Heart left ventricle (tissue), 16 donors: Measurements from ENCODE around the gene IL1B. TPM values are rescaled to one million over a fixed set of nuclear protein-coding genes. Genes with fewer than 3 reads are reported as not detected.

ENCODE experiments used
- ATAC-seq, 4 donors: fragments of 200-7000 bp; cut with Tn5 transposase; one replicate each; pipeline ENCODE4 v1.9.1; 2020 to 2022; ENCODE audit warnings: moderate library complexity in 4 of 4, mild to moderate bottlenecking in 3 of 4, moderate number of reproducible peaks in 1 of 4
- DNase-seq, 5 donors: peaks; one replicate each; pipeline ENCODE4 v3.0.0-alpha.2; 2020
- H3K27ac ChIP-seq, 12 donors: fragments of 200-600 bp; sonication (generic) in 4 of 12; one replicate each; pipeline versions ENCODE4 v1.5.0 to v1.8.0; 2016 to 2022; ENCODE audit warnings: mild to moderate bottlenecking in 2 of 12
- H3K27me3 ChIP-seq, 9 donors: fragments of 200-600 bp; sonication (generic) in 2 of 9; one replicate each; pipeline versions ENCODE4 v1.5.1 to v1.8.0; 2016 to 2022; ENCODE audit warnings: mild to moderate bottlenecking in 3 of 9
- H3K36me3 ChIP-seq, 9 donors: fragments of 200-600 bp; sonication (generic) in 2 of 9; one replicate each; pipeline versions ENCODE4 v1.5.0 to v1.8.0; 2018 to 2022; ENCODE audit warnings: mild to moderate bottlenecking in 2 of 9
- H3K4me1 ChIP-seq, 12 donors: fragments of 200-600 bp; sonication (generic) in 4 of 12; one replicate each; pipeline versions ENCODE4 v1.5.0 to v1.8.0; 2016 to 2022; ENCODE audit warnings: mild to moderate bottlenecking in 3 of 12
- H3K4me3 ChIP-seq, 12 donors: fragments of 200-600 bp; sonication (generic) in 4 of 12; one replicate each; pipeline versions ENCODE4 v1.5.0 to v1.8.0; 2017 to 2022; ENCODE audit warnings: mild to moderate bottlenecking in 9 of 12, moderate library complexity in 4 of 12
- H3K9me3 ChIP-seq, 12 donors: fragments of 200-600 bp; sonication (generic) in 4 of 12; one replicate each; pipeline versions ENCODE4 v1.5.0 to v1.8.0; 2016 to 2022; ENCODE audit warnings: mild to moderate bottlenecking in 1 of 12
- CTCF ChIP-seq, 12 donors: fragments of 200-600 bp; sonication (generic) in 4 of 12; IDR thresholded peaks; one replicate each; pipeline versions ENCODE4 v1.5.0 to v1.8.0; 2018 to 2022; ENCODE audit warnings: antibody characterized with exemption in 12 of 12, mild to moderate bottlenecking in 5 of 12
- POLR2A ChIP-seq, 2 donors: fragments of 450-650 bp; IDR thresholded peaks; one replicate each; pipeline ENCODE4 v1.6.1; 2017; ENCODE audit warnings: antibody characterized with exemption in 2 of 2, mild to moderate bottlenecking in 2 of 2, moderate library complexity in 2 of 2
- WGBS, 4 donors: extraction: QIAGEN DNeasy Blood & Tissue Kit in 2 of 4; methylation state at CpG; one replicate each; pipeline versions ENCODE4 v1.1.5 to v1.1.7; 2013 to 2018; 5-methylcytosine and 5-hydroxymethylcytosine counted together
- intact Hi-C, 10 donors: fragments of 100-400 bp; cut with DNase I; formaldehyde crosslinking; loops; one replicate each; pipeline versions ENCODE4 v1.11.1 to v1.14.2; 2022
- polyA plus RNA-seq, 2 donors: library from polyadenylated mRNA; stranded (reverse); fragments of 200-250 nt; gene quantifications; one replicate each; pipeline ENCODE4 v1.2.3, GENCODE V29; 2013
- total RNA-seq, 9 donors: library from RNA; depleted of rRNA in 2 of 9; stranded (reverse); fragments of >200 nt in 2 of 9; fragmentation: NEBNext Ultra II Directional in 3 of 9; extraction: Animal tissue kit (Norgen Biotek cat#: 25700) in 3 of 9; gene quantifications; one replicate each; pipeline versions ENCODE4 v1.1.0 to v1.2.4, GENCODE V29; 2016 to 2023
- donor health status: ischemic (EF 13 %, LVEDD 7.1; RV severe dilation, severe dysfunction).
- donor health status: healthy with polysubstance abuse.
- donor health status: DM: no; HTN: yes; CAD: no.
- donor health status: DM: no; HTN: no; CAD: no.
- donor health status: ischemic (EF 25% LVEDD 6.9; RV normal size, moderate dysfunction).
- donor health status: ischemic (EF 25% LVEDD 5.7; RV mildly dilated, moderate dysfunction).
- donor health status: healthy.
- donor health status: DM: yes; HTN: yes; CAD: no.
- donor health status: ischemic (EF 35%, LVEDD 5.7; RV mildly dilated, moderate dysfunction).
- donor health status: nonischemic (EF 11% LVEDD 7.7; RV severe dilation, severe dysfunction).
- donor health status: DM: yes; HTN: yes; CAD: no.
- donor health status: PGD.
- donor health status: ischemic (EF 29% LVEDD 5.4; RV normal size, mild dysfunction).
- donor health status: nonischemic (EF 23%, LVEDD 6.1; RV moderate dilation, normal function).

IL1B gene
- total and polyA plus RNA-seq, 11 donors = 0.27 to 12.3 (median 1.1) TPM; not detected in 4

- Histone ChIP-seq H3K9me3 (no peaks in the 10 kb centered on the region), H3K27ac (no peak overlapping the region), H3K4me3 (no peak overlapping the region), H3K27me3 (peaks cover 0 to 11% (median 0%) of the 10 kb centered on the region in 9 donors), H3K36me3 (no peaks in the 10 kb centered on the region), H3K4me1 (peaks cover 0 to 28% (median 0%) of the 10 kb centered on the region in 12 donors)
- 87 to 94% (median 91%) methylated on average over 5 of the region's 5 CpGs for WGBS, 4 donors
- DNase-seq = no peak
- no peak for ATAC-seq
- intact Hi-C loops = loop anchor here in 6 of 10 donors (5.0 to 10.0 kb wide), 3 partner anchors 125 to 133 kb away; no protein-coding TSS in a partner anchor
- TF ChIP-seq POLR2A (IDR thresholded peaks at IDR 0.05) = no peak
- TF ChIP-seq CTCF (IDR thresholded peaks at IDR 0.05) = no peak
Measured at GRCh38 chr2:112880091-112880531, 43.5 kb upstream of the IL1B start.

GRCh38 chr2:112879491-112880041 lies 43.0 kb upstream of the IL1B start:
- Histone ChIP-seq H3K4me1 (peaks cover 0 to 22% (median 0%) of the 10 kb centered on the region in 12 donors), H3K27ac (no peak overlapping the region), H3K4me3 (no peak overlapping the region), H3K27me3 (peaks cover 0 to 11% (median 0%) of the 10 kb centered on the region in 9 donors), H3K36me3 (no peaks in the 10 kb centered on the region), H3K9me3 (no peaks in the 10 kb centered on the region)
- TF ChIP-seq CTCF (IDR thresholded peaks at IDR 0.05) (no peak), POLR2A (IDR thresholded peaks at IDR 0.05) (no peak)
- intact Hi-C loops = loop anchor here in 6 of 10 donors (5.0 to 10.0 kb wide), 3 partner anchors 125 to 132 kb away; no protein-coding TSS in a partner anchor
- no peak for ATAC-seq
- DNase-seq = no peak
- WGBS, 4 donors = 84 to 94% (median 91%) methylated on average over 6 of the region's 6 CpGs

GRCh38 chr2:112877423-112877822 lies 40.8 kb upstream of the IL1B start:
- Histone ChIP-seq H3K9me3 (no peaks in the 10 kb centered on the region), H3K36me3 (no peaks in the 10 kb centered on the region), H3K27me3 (peaks cover 0 to 11% (median 0%) of the 10 kb centered on the region in 9 donors), H3K27ac (no peak overlapping the region), H3K4me3 (no peak overlapping the region), H3K4me1 (peaks cover 0 to 22% (median 0%) of the 10 kb centered on the region in 12 donors)
- TF ChIP-seq CTCF (IDR thresholded peaks at IDR 0.05) (no peak), POLR2A (IDR thresholded peaks at IDR 0.05) (no peak)
- 88 to 97% (median 94%) methylated on average over 6 of the region's 6 CpGs for WGBS, 4 donors
- intact Hi-C loops = no loop called here
- DNase-seq (no peak), ATAC-seq (no peak)

- WGBS, 4 donors = 87 to 95% (median 89%) methylated on average over 4 of the region's 4 CpGs
- peaks cover 0 to 22% (median 0%) of the 10 kb centered on the region in 12 donors for H3K4me1 ChIP-seq
- no peak for DNase-seq
- intact Hi-C loops = no loop called here
- no peak overlapping the region for H3K27ac ChIP-seq
- peaks cover 0 to 11% (median 0%) of the 10 kb centered on the region in 9 donors for H3K27me3 ChIP-seq
- no peak for ATAC-seq
- TF ChIP-seq POLR2A (IDR thresholded peaks at IDR 0.05) (no peak), CTCF (IDR thresholded peaks at IDR 0.05) (no peak)
- H3K9me3 ChIP-seq = no peaks in the 10 kb centered on the region
- H3K4me3 ChIP-seq = no peak overlapping the region
- H3K36me3 ChIP-seq = no peaks in the 10 kb centered on the region
Measured at GRCh38 chr2:112876971-112877361, 40.4 kb upstream of the IL1B start.
